T-cell (primary cell): Measurements from ENCODE around the gene RNF212B. TPM values are rescaled to one million over a fixed set of nuclear protein-coding genes. Genes with fewer than 3 reads are reported as not detected.

ENCODE experiments used
- ATAC-seq, 4 experiments: fragments of 200-7000 bp in 3 of 4; fragments of 150-1000 bp in 1 of 4; cut with Tn5 transposase; replicated peaks in 1 of 4; 1 replicate in 3 of 4; 2 replicates in 1 of 4; pipeline ENCODE4 v1.10.0; 2021; ENCODE audit warnings: moderate library complexity in 3 of 4, mild to moderate bottlenecking in 2 of 4, moderate number of reproducible peaks in 1 of 4
- CTCF ChIA-PET, 2 donors: fragments of 300-600 bp; sonication (Branson Sonifier 250); formaldehyde crosslinking; loops; one replicate each; lab custom pipeline; 2022; ENCODE audit warnings: antibody characterized with exemption in 2 of 2; lab: Charles Lee
- POLR2A ChIA-PET, 2 donors: fragments of 300-600 bp; sonication (Branson Sonifier 250); formaldehyde crosslinking; loops; one replicate each; lab custom pipeline; 2022; ENCODE audit warnings: antibody characterized with exemption in 2 of 2; lab: Charles Lee
- DNase-seq, 35 experiments: peaks; one replicate each; pipeline versions ENCODE4 v3.0.0 to v3.0.0-alpha.2; 2013 to 2023
- H3K27ac ChIP-seq: one replicate; pipeline ENCODE4 v1.5.1; 2013; ENCODE audit warnings: low read length
- H3K27me3 ChIP-seq, 2 experiments: replicated peaks in 1 of 2; 1 replicate in 1 of 2; 2 replicates in 1 of 2; pipeline versions ENCODE4 v1.6.1 to v1.7.0; 2013; ENCODE audit warnings: low read length in 1 of 2, mixed read lengths in 1 of 2; ENCODE audit not compliant: control insufficient read depth in 2 of 2, insufficient read depth in 2 of 2; ENCODE audit errors: extremely low read depth in 1 of 2
- H3K36me3 ChIP-seq, 2 donors: 1 replicate in 1 of 2; 2 replicates in 1 of 2; pipeline versions ENCODE4 v1.6.1 to v1.7.0; 2013; ENCODE audit warnings: low read length in 1 of 2; ENCODE audit not compliant: control insufficient read depth in 2 of 2, insufficient read depth in 1 of 2; ENCODE audit errors: extremely low read depth in 1 of 2
- H3K4me1 ChIP-seq, 2 experiments: 1 replicate in 1 of 2; 2 replicates in 1 of 2; pipeline versions ENCODE4 v1.6.1 to v1.7.0; 2013; ENCODE audit warnings: low read length in 2 of 2, mixed read lengths in 1 of 2; ENCODE audit not compliant: insufficient read depth in 2 of 2, control insufficient read depth in 1 of 2; ENCODE audit errors: extremely low read depth in 1 of 2
- H3K4me3 ChIP-seq, 2 donors: 1 replicate in 1 of 2; 2 replicates in 1 of 2; pipeline versions ENCODE4 v1.5.1 to v1.7.0; 2013; ENCODE audit warnings: mild to moderate bottlenecking in 2 of 2, low read length in 1 of 2, moderate library complexity in 1 of 2; ENCODE audit not compliant: control insufficient read depth in 1 of 2; ENCODE audit errors: extremely low read depth in 1 of 2
- H3K9me3 ChIP-seq: 2 replicates; pipeline ENCODE4 v1.7.0; 2013
- H3K27ac Mint-ChIP-seq, 2 donors: one replicate each; pipeline ENCODE4 v1.8.0; 2020 to 2021; ENCODE audit warnings: mild to moderate bottlenecking in 2 of 2, mixed read lengths in 2 of 2
- H3K27me3 Mint-ChIP-seq, 2 donors: one replicate each; pipeline ENCODE4 v1.8.0; 2021 to 2022; ENCODE audit warnings: mixed read lengths in 2 of 2
- H3K36me3 Mint-ChIP-seq: one replicate; pipeline ENCODE4 v1.8.0; 2021; ENCODE audit warnings: mixed read lengths
- H3K4me1 Mint-ChIP-seq, 3 donors: one replicate each; pipeline ENCODE4 v1.8.0; 2020 to 2022; ENCODE audit warnings: mixed read lengths in 3 of 3, mild to moderate bottlenecking in 1 of 3
- H3K4me3 Mint-ChIP-seq, 3 donors: one replicate each; pipeline ENCODE4 v1.8.0; 2020 to 2022; ENCODE audit warnings: mild to moderate bottlenecking in 3 of 3, mixed read lengths in 3 of 3, moderate library complexity in 3 of 3
- H3K9me3 Mint-ChIP-seq, 3 donors: one replicate each; pipeline ENCODE4 v1.8.0; 2020 to 2022; ENCODE audit warnings: mixed read lengths in 3 of 3
- WGBS: methylation state at CpG from one replicate; pipeline ENCODE4 v1.1.5; 2013; ENCODE audit warnings: missing lambda C conversion rate; ENCODE audit not compliant: insufficient coverage; 5-methylcytosine and 5-hydroxymethylcytosine counted together
- total RNA-seq, 35 experiments: library from RNA in 6 of 35; stranded (reverse) in 6 of 35; fragments of 120-200 nt in 1 of 35; gene quantifications; one replicate each; pipeline versions ENCODE4 v1.2.1 to v1.2.4 and lab custom pipeline; 2013 to 2026

The RNF212B gene
- total RNA-seq, 5 donors from 2014 or later (not counting 1 experiment from before 2014, with no cell fraction given): 1.1 TPM; not detected in 4

DNA sequence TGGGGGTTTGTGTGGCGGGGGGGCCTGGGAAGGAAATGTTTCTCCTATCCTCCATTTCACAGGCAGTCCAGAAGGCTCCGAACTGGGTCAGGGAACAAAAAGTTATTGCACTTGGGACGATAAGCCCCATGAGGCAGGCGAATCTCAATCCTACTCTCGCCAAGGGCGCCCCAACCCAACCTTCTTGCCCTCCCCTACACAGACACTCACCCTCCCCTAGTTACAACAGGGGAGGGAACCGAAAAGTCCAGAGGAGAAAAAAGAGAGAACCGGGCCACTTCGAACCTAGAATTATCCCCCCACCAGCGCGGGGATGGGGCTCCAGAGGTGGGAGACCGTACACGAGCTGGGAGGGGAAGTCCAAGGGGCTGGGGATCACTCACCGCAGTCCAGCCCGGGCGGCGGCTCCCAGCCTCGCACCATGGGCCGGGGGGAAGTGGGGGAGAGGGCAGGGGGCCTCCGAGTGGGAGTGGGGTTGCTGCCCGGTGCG, 47.8 kb downstream of the RNF212B start:
- H3K4me3 ChIP-seq: peak overlapping the region; percentile 61 to 83
- peak; percentile 23 to 32 (median 30) for ATAC-seq
- peak in 4 of 35 experiments; percentile 8 to 19 (median 15) for DNase-seq
- ChIA-PET CTCF (interaction anchor here (0.6 to 2.0 kb wide), 8 partner anchors 9 to 1425 kb away, joined by 3 to 11 read pairs (median 4); partner anchors contain the start of gene PABPN1 (in 1 of the 2)), POLR2A (interaction anchor here (0.7 to 1.2 kb wide), 3 partner anchors 36 to 191 kb away, joined by 3 to 7 read pairs (median 3); partner anchors contain the start of gene PABPN1 (in 1 of the 2))
- Mint-ChIP-seq H3K9me3 (no peaks in the 10 kb centered on the region), H3K4me3 (peak overlapping the region; percentile 94 to 97 (median 96)), H3K27me3 (no peaks in the 10 kb centered on the region), H3K4me1 (peaks cover 29 to 37% (median 31%) of the 10 kb centered on the region in 3 donors), H3K27ac (peak overlapping the region; percentile 89 to 91), H3K36me3 (no peaks in the 10 kb centered on the region)
- WGBS: 0% methylated on average over 7 of the region's 22 CpGs
- peaks cover 9 to 14% of the 10 kb centered on the region in 2 experiments for H3K4me1 ChIP-seq
- no peaks in the 10 kb centered on the region for H3K27me3 ChIP-seq
- H3K36me3 ChIP-seq: no peaks in the 10 kb centered on the region
- H3K9me3 ChIP-seq: no peaks in the 10 kb centered on the region
- peak overlapping the region; percentile 67 for H3K27ac ChIP-seq

GRCh38 chr14:23286020-23286901, 48.5 kb downstream of the RNF212B start, which contains the start of gene HOMEZ:
TSS of gene HOMEZ (minus strand) at chr14:23286132. CDS start at chr14:23285952, 180 bp downstream.
- H3K27ac ChIP-seq: peak within 1 kb of the TSS; percentile 67
- H3K36me3 Mint-ChIP-seq: no peaks in the 10 kb centered on the region
- peak within 1 kb of the TSS; percentile 94 to 97 (median 96) for H3K4me3 Mint-ChIP-seq
- H3K4me1 ChIP-seq: peaks cover 9 to 14% of the 10 kb centered on the region in 2 experiments
- POLR2A ChIA-PET: interaction anchor here (0.6 to 1.2 kb wide), 5 partner anchors 14 to 248 kb away, joined by 3 to 7 read pairs (median 4); partner anchors contain the start of gene PABPN1 (in 1 of the 2)
- peaks cover 29 to 37% (median 30%) of the 10 kb centered on the region in 3 donors for H3K4me1 Mint-ChIP-seq
- no peaks in the 10 kb centered on the region for H3K9me3 Mint-ChIP-seq
- H3K27me3 ChIP-seq: no peaks in the 10 kb centered on the region
- no peaks in the 10 kb centered on the region for H3K9me3 ChIP-seq
- CTCF ChIA-PET: interaction anchor here (0.5 to 2.0 kb wide), 13 partner anchors 8 to 189 kb away, joined by 3 to 11 read pairs (median 4); partner anchors contain the start of genes PABPN1 (in 1 of the 2) and PPP1R3E (in 1 of the 2)
- H3K27me3 Mint-ChIP-seq: no peaks in the 10 kb centered on the region
- under 1% methylated on average over 40 of the region's 53 CpGs for WGBS
- H3K27ac Mint-ChIP-seq: peak within 1 kb of the TSS; percentile 94 to 98
- no peaks in the 10 kb centered on the region for H3K36me3 ChIP-seq
- peak within 1 kb of the TSS; percentile 61 to 83 for H3K4me3 ChIP-seq
- DNase-seq: peak; percentile 91 to 98 (median 95)
- ATAC-seq: peak; percentile 97 to 99 (median 98)

DNA sequence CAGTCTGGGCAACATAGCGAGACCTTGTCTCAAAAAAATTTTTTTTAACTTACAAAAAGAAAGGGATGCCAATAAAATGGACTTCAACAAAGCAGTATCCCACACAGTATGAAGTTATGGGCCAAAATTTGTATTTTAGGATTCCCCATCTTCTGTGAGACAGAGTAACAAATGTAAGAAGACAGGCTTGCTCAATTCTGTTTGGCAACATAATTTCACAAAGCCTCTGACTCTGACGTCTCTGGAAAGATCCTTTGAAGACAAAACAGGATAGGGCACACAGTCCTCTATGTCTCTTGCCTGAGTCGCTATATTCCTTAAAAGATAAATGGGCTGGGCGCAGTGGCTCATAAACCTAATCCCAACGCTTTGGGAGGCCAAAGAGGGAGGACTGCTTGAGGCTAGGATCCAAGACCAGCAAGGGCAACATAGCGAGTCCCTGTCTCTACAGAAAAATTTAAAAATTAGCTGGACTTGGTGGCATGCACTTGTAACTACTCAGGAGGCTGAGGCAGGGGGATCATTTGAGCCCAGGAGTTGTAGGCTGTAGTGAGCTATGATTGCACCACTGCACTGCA, 49.3 kb downstream of the RNF212B start:
- 83% methylated on average over 5 of the region's 6 CpGs for WGBS
- Mint-ChIP-seq H3K27ac (peak overlapping the region; percentile 94 to 98), H3K4me3 (peak overlapping the region; percentile 94 to 97 (median 96)), H3K9me3 (no peaks in the 10 kb centered on the region), H3K4me1 (peaks cover 29 to 37% (median 29%) of the 10 kb centered on the region in 3 donors), H3K27me3 (no peaks in the 10 kb centered on the region), H3K36me3 (no peaks in the 10 kb centered on the region)
- H3K9me3 ChIP-seq: no peaks in the 10 kb centered on the region
- peak overlapping the region; percentile 55 for H3K27ac ChIP-seq
- no peak for ATAC-seq
- H3K4me1 ChIP-seq: peaks cover 9 to 14% of the 10 kb centered on the region in 2 experiments
- H3K4me3 ChIP-seq: peak overlapping the region; percentile 61 to 83
- DNase-seq: no peak
- H3K27me3 ChIP-seq: no peaks in the 10 kb centered on the region
- H3K36me3 ChIP-seq: no peaks in the 10 kb centered on the region
- ChIA-PET CTCF (interaction anchor here (0.5 to 2.0 kb wide), 10 partner anchors 8 to 166 kb away, joined by 3 to 11 read pairs (median 4); partner anchors contain the start of genes PABPN1 (in 1 of the 2) and PPP1R3E (in 1 of the 2)), POLR2A (interaction anchor here (0.6 to 1.2 kb wide), 5 partner anchors 14 to 707 kb away, joined by 3 to 7 read pairs (median 4); partner anchors contain the start of gene PABPN1 (in 1 of the 2))

GRCh38 chr14:23294734-23295561, 57.2 kb downstream of the RNF212B start:
- no peak overlapping the region for H3K4me3 ChIP-seq
- ChIA-PET CTCF (interaction anchor here (0.7 to 1.2 kb wide), 8 partner anchors 8 to 761 kb away, joined by 3 to 10 read pairs (median 4); partner anchors contain the start of gene HOMEZ (in 1 of the 2)), POLR2A (no interaction called here)
- Mint-ChIP-seq H3K4me3 (peak overlapping the region in 1 of 3 donors; percentile 49), H3K4me1 (peaks cover 21 to 30% (median 21%) of the 10 kb centered on the region in 3 donors), H3K27ac (peak overlapping the region; percentile 25 to 66), H3K9me3 (no peaks in the 10 kb centered on the region), H3K36me3 (peaks cover 11% of the 10 kb centered on the region), H3K27me3 (peaks cover 0 to 2% of the 10 kb centered on the region in 2 donors)
- ATAC-seq (peak; percentile 69 to 90 (median 72)), DNase-seq (peak in 33 of 35 experiments; percentile 18 to 83 (median 45))
- H3K36me3 ChIP-seq: peaks cover 0 to 16% of the 10 kb centered on the region in 2 donors
- H3K4me1 ChIP-seq: peaks cover 0 to 12% of the 10 kb centered on the region in 2 experiments
- WGBS: 40% methylated on average over 15 of the region's 24 CpGs
- H3K9me3 ChIP-seq: no peaks in the 10 kb centered on the region
- H3K27me3 ChIP-seq: no peaks in the 10 kb centered on the region
- H3K27ac ChIP-seq: no peak overlapping the region

DNA sequence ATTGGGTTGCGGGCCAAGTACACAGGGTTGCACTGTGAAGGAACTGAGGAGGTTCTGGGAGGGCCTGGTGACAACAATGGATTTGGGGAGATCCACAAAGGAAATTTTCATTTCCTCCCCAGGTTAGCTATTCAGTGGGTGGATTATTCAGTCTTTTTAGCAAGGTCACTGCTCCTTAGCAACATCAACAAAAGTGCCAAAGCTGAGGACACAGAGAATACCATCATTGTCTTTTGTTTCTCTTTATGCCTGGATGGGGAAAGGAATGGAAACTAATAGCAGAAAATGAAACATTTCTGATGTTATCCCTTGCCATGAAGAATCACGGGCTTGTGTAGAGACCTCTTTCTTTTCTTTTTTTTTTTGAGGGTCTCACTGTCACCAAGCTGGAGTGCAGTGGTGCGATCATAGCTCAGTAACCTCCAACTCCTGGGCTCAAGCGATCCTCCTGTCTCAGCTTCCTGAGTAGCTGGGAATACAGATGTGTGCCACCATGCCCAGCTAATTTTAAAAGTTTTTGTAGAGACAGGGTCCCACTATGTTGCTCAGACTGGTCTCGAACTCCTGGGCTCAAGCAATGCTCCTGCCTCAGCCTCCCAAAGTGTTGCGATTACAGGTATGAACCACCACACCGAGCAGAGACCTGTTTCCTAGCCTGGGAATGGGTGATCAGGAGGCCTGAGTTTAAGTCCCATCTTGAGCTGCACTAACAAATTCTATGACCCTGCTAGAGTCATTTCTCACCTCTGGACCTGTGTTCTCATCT, 58.5 kb downstream of the RNF212B start:
- CTCF ChIA-PET: interaction anchor here (0.6 to 1.7 kb wide), 5 partner anchors 10 to 228 kb away, joined by 3 to 6 read pairs (median 3); partner anchors contain the start of gene PABPN1 (in 1 of the 2)
- Mint-ChIP-seq H3K27ac (no peak overlapping the region), H3K4me1 (peaks cover 28 to 40% (median 34%) of the 10 kb centered on the region in 3 donors), H3K36me3 (peaks cover 11% of the 10 kb centered on the region), H3K9me3 (no peaks in the 10 kb centered on the region), H3K4me3 (no peak overlapping the region), H3K27me3 (peaks cover 0 to 2% of the 10 kb centered on the region in 2 donors)
- H3K27ac ChIP-seq: no peak overlapping the region
- no peaks in the 10 kb centered on the region for H3K27me3 ChIP-seq
- H3K36me3 ChIP-seq: peaks cover 0 to 16% of the 10 kb centered on the region in 2 donors
- peaks cover 9 to 23% of the 10 kb centered on the region in 2 experiments for H3K4me1 ChIP-seq
- DNase-seq (no peak), ATAC-seq (no peak)
- POLR2A ChIA-PET: no interaction called here
- H3K9me3 ChIP-seq: no peaks in the 10 kb centered on the region
- H3K4me3 ChIP-seq: no peak overlapping the region
- 100% methylated on average over 4 of the region's 7 CpGs for WGBS
